Stomach smooth muscle (tissue), 2 donors: ENCODE data around the gene SPTBN5.

ENCODE experiments used
- H3K27ac ChIP-seq: one replicate; pipeline ENCODE4 v1.7.0; 2013; ENCODE audit warnings: mild to moderate bottlenecking, low read length, inconsistent platforms
- H3K27me3 ChIP-seq, 2 donors: one replicate each; pipeline ENCODE4 v1.7.0; 2013; ENCODE audit warnings: low read length in 2 of 2; ENCODE audit not compliant: insufficient read depth in 2 of 2, control insufficient read depth in 1 of 2
- H3K36me3 ChIP-seq, 2 donors: one replicate each; pipeline ENCODE4 v1.7.0; 2013; ENCODE audit warnings: low read length in 2 of 2; ENCODE audit not compliant: control insufficient read depth in 2 of 2, insufficient read depth in 2 of 2
- H3K4me1 ChIP-seq: one replicate; pipeline ENCODE4 v1.7.0; 2013; ENCODE audit warnings: low read length; ENCODE audit not compliant: control insufficient read depth, insufficient read depth
- H3K4me3 ChIP-seq, 2 donors: one replicate each; pipeline ENCODE4 v1.7.0; 2013; ENCODE audit warnings: low read length in 2 of 2
- H3K9ac ChIP-seq, 2 donors: one replicate each; pipeline ENCODE4 v1.7.0; 2013; ENCODE audit warnings: low read length in 2 of 2, mild to moderate bottlenecking in 1 of 2
- H3K9me3 ChIP-seq, 2 donors: one replicate each; pipeline ENCODE4 v1.7.0; 2013; ENCODE audit warnings: low read length in 2 of 2; ENCODE audit not compliant: control insufficient read depth in 2 of 2
- donor health status: healthy.
- donor health status: Pancreatic carcinoma.

Gene SPTBN5

GRCh38 chr15:41862515-41863116 is 31.2 kb downstream of the SPTBN5 start:
- Histone ChIP-seq H3K36me3 (no peaks in the 10 kb centered on the region), H3K27me3 (peaks cover 0 to 5% of the 10 kb centered on the region in 2 donors), H3K4me3 (no peak overlapping the region), H3K27ac (no peak overlapping the region), H3K9ac (no peak overlapping the region), H3K9me3 (no peaks in the 10 kb centered on the region), H3K4me1 (no peaks in the 10 kb centered on the region)

GRCh38 chr15:41861736-41862356 is 32.0 kb downstream of the SPTBN5 start:
- no peaks in the 10 kb centered on the region for H3K4me1 ChIP-seq

GRCh38 chr15:41860049-41860828 is 33.6 kb downstream of the SPTBN5 start:
- H3K9ac ChIP-seq, result no peak overlapping the region
- H3K27me3 ChIP-seq, result peaks cover 6 to 12% of the 10 kb centered on the region in 2 donors
- H3K27ac ChIP-seq, result no peak overlapping the region
- no peak overlapping the region for H3K4me3 ChIP-seq
- H3K36me3 ChIP-seq, result no peaks in the 10 kb centered on the region
- H3K4me1 ChIP-seq, result no peaks in the 10 kb centered on the region
- no peaks in the 10 kb centered on the region for H3K9me3 ChIP-seq

More at GRCh38 chr15:41861736-41862356, 32.0 kb downstream of the SPTBN5 start:
- Histone ChIP-seq H3K9me3 (no peaks in the 10 kb centered on the region), H3K27ac (no peak overlapping the region), H3K27me3 (peaks cover 3 to 5% of the 10 kb centered on the region in 2 donors), H3K4me3 (no peak overlapping the region), H3K9ac (no peak overlapping the region), H3K36me3 (no peaks in the 10 kb centered on the region)

GRCh38 chr15:41858756-41859155 is 35.1 kb downstream of the SPTBN5 start:
- no peak overlapping the region for H3K9ac ChIP-seq
- peaks cover 15 to 20% of the 10 kb centered on the region in 2 donors for H3K27me3 ChIP-seq
- H3K4me3 ChIP-seq, result no peak overlapping the region
- no peaks in the 10 kb centered on the region for H3K4me1 ChIP-seq
- H3K36me3 ChIP-seq, result no peaks in the 10 kb centered on the region
- H3K27ac ChIP-seq, result no peak overlapping the region
- no peaks in the 10 kb centered on the region for H3K9me3 ChIP-seq

GRCh38 chr15:41857316-41857715 is 36.5 kb downstream of the SPTBN5 start:
- Histone ChIP-seq H3K27ac (no peak overlapping the region), H3K4me3 (no peak overlapping the region), H3K36me3 (no peaks in the 10 kb centered on the region), H3K9ac (no peak overlapping the region), H3K4me1 (no peaks in the 10 kb centered on the region), H3K9me3 (no peaks in the 10 kb centered on the region), H3K27me3 (peaks cover 20 to 26% of the 10 kb centered on the region in 2 donors)

GRCh38 chr15:41856716-41857115 is 37.1 kb downstream of the SPTBN5 start:
- Histone ChIP-seq H3K27me3 (peaks cover 21 to 31% of the 10 kb centered on the region in 2 donors), H3K9me3 (no peaks in the 10 kb centered on the region), H3K4me1 (no peaks in the 10 kb centered on the region)

GRCh38 chr15:41856262-41856661 is 37.6 kb downstream of the SPTBN5 start:
- Histone ChIP-seq H3K27me3 (peaks cover 21 to 32% of the 10 kb centered on the region in 2 donors), H3K4me3 (no peak overlapping the region), H3K36me3 (no peaks in the 10 kb centered on the region), H3K4me1 (no peaks in the 10 kb centered on the region), H3K9me3 (no peaks in the 10 kb centered on the region), H3K27ac (no peak overlapping the region), H3K9ac (no peak overlapping the region)

More at GRCh38 chr15:41856716-41857115, 37.1 kb downstream of the SPTBN5 start:
- Histone ChIP-seq H3K27ac (no peak overlapping the region), H3K9ac (no peak overlapping the region), H3K4me3 (no peak overlapping the region), H3K36me3 (no peaks in the 10 kb centered on the region)

- no peaks in the 10 kb centered on the region for H3K36me3 ChIP-seq
- H3K27ac ChIP-seq, result no peak overlapping the region
- no peak overlapping the region for H3K9ac ChIP-seq
- H3K4me3 ChIP-seq, result no peak overlapping the region
- no peaks in the 10 kb centered on the region for H3K9me3 ChIP-seq
- H3K4me1 ChIP-seq, result no peaks in the 10 kb centered on the region
- H3K27me3 ChIP-seq, result peaks cover 21 to 29% of the 10 kb centered on the region in 2 donors
Measured at GRCh38 chr15:41855261-41855961, 38.4 kb downstream of the SPTBN5 start.

GRCh38 chr15:41854443-41854842 is 39.4 kb downstream of the SPTBN5 start:
- no peaks in the 10 kb centered on the region for H3K36me3 ChIP-seq
- H3K4me3 ChIP-seq, result no peak overlapping the region
- H3K4me1 ChIP-seq, result no peaks in the 10 kb centered on the region
- H3K9ac ChIP-seq, result no peak overlapping the region
- no peak overlapping the region for H3K27ac ChIP-seq
- no peaks in the 10 kb centered on the region for H3K9me3 ChIP-seq
- H3K27me3 ChIP-seq, result peaks cover 21 to 28% of the 10 kb centered on the region in 2 donors

GRCh38 chr15:41853831-41854230 is 40.0 kb downstream of the SPTBN5 start:
- no peak overlapping the region for H3K4me3 ChIP-seq
- no peaks in the 10 kb centered on the region for H3K4me1 ChIP-seq
- H3K27me3 ChIP-seq, result peaks cover 21 to 28% of the 10 kb centered on the region in 2 donors
- H3K27ac ChIP-seq, result no peak overlapping the region
- no peak overlapping the region for H3K9ac ChIP-seq
- H3K36me3 ChIP-seq, result no peaks in the 10 kb centered on the region
- no peaks in the 10 kb centered on the region for H3K9me3 ChIP-seq
